Psoas muscle (tissue), 8 donors: ENCODE data around the gene POLD3. TPM values are rescaled to one million over a fixed set of nuclear protein-coding genes. Genes with fewer than 3 reads are reported as not detected.
A peak's percentile ranks its signal among the peaks of the same experiment; 100 is the strongest.

ENCODE experiments used
- ATAC-seq, 4 donors: fragments of 200-7000 bp; cut with Tn5 transposase; one replicate each; pipeline ENCODE4 v1.9.1; 2020; ENCODE audit warnings: moderate library complexity in 3 of 4, mild to moderate bottlenecking in 2 of 4
- DNase-seq, 2 donors: peaks; one replicate each; pipeline ENCODE4 v3.0.0-alpha.2; 2020
- H3K27ac ChIP-seq: fragments of 200-600 bp; one replicate; pipeline ENCODE4 v1.8.0; 2022
- H3K27me3 ChIP-seq, 3 donors: fragments of 200-600 bp in 1 of 3; one replicate each; pipeline versions ENCODE4 v1.6.1 to v1.8.0; 2013 to 2022; ENCODE audit warnings: low read length in 2 of 3, mild to moderate bottlenecking in 2 of 3, moderate library complexity in 1 of 3; ENCODE audit not compliant: insufficient read depth in 3 of 3
- H3K36me3 ChIP-seq, 2 donors: fragments of 200-600 bp in 1 of 2; one replicate each; pipeline versions ENCODE4 v1.6.1 to v1.8.0; 2013 to 2022; ENCODE audit warnings: low read depth in 1 of 2, mild to moderate bottlenecking in 1 of 2, moderate library complexity in 1 of 2; ENCODE audit not compliant: insufficient read depth in 1 of 2
- H3K4me1 ChIP-seq: fragments of 200-600 bp; one replicate; pipeline ENCODE4 v1.8.0; 2022
- H3K4me3 ChIP-seq: fragments of 200-600 bp; one replicate; pipeline ENCODE4 v1.8.0; 2022; ENCODE audit warnings: mild to moderate bottlenecking
- H3K9me3 ChIP-seq: fragments of 200-600 bp; one replicate; pipeline ENCODE4 v1.8.0; 2022
- WGBS, 3 donors: extraction: QIAGEN DNeasy Blood & Tissue Kit; methylation state at CpG; one replicate each; pipeline versions ENCODE4 v1.1.6 to v1.1.7; 2013; 5-methylcytosine and 5-hydroxymethylcytosine counted together
- intact Hi-C, 2 donors: fragments of 100-400 bp; cut with DNase I; formaldehyde crosslinking; loops; one replicate each; pipeline versions ENCODE4 v1.11.0 to v1.14.2; 2022
- polyA plus RNA-seq, 3 donors: library from polyadenylated mRNA; stranded (reverse); fragments of 200-250 nt; gene quantifications; one replicate each; pipeline ENCODE4 v1.2.3, GENCODE V29; 2013
- total RNA-seq, 4 donors: library from RNA; stranded (reverse); fragmentation: NEBNext Ultra II Directional in 2 of 4; extraction: Animal tissue kit (Norgen Biotek cat#: 25700) in 2 of 4; gene quantifications; one replicate each; pipeline versions ENCODE4 v1.2.1 to v1.2.4, GENCODE V29; 2021 to 2023
- TF ChIP-seq, protein P1 (sequence below): fragments of 200-600 bp; IDR thresholded peaks from one replicate; pipeline ENCODE4 v1.8.0; 2022; ENCODE audit warnings: antibody characterized with exemption
- donor health status: healthy with polysubstance abuse.
- donor health status: DM: no; HTN: no; CAD: no; lungs with moderate emphysema.
- donor health status: Bipolar disorder and iron deficiency.
- donor health status: healthy.
- donor health status: DM: yes; HTN: yes; CAD: no.
- donor health status: DM: no; HTN: no; CAD: no.
- donor health status: DM: no; HTN: no; CAD: no.
- donor health status: DM: yes; HTN: yes; CAD: no.

The POLD3 gene
- total and polyA plus RNA-seq, 7 donors = 7.0 to 10.2 (median 7.8) TPM

GRCh38 chr11:74684661-74685060 is 92.3 kb downstream of the POLD3 start:
- ATAC-seq (no peak), DNase-seq (peak in 1 of 2 donors; percentile 11)
- no peaks in the 10 kb centered on the region for H3K9me3 ChIP-seq
- H3K36me3 ChIP-seq = no peaks in the 10 kb centered on the region
- peaks cover 19% of the 10 kb centered on the region for H3K4me1 ChIP-seq
- no peak overlapping the region for H3K4me3 ChIP-seq
- H3K27me3 ChIP-seq = no peaks in the 10 kb centered on the region
- no peak overlapping the region for H3K27ac ChIP-seq
- TF ChIP-seq, protein P1, sequence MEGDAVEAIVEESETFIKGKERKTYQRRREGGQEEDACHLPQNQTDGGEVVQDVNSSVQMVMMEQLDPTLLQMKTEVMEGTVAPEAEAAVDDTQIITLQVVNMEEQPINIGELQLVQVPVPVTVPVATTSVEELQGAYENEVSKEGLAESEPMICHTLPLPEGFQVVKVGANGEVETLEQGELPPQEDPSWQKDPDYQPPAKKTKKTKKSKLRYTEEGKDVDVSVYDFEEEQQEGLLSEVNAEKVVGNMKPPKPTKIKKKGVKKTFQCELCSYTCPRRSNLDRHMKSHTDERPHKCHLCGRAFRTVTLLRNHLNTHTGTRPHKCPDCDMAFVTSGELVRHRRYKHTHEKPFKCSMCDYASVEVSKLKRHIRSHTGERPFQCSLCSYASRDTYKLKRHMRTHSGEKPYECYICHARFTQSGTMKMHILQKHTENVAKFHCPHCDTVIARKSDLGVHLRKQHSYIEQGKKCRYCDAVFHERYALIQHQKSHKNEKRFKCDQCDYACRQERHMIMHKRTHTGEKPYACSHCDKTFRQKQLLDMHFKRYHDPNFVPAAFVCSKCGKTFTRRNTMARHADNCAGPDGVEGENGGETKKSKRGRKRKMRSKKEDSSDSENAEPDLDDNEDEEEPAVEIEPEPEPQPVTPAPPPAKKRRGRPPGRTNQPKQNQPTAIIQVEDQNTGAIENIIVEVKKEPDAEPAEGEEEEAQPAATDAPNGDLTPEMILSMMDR = no peak
- intact Hi-C loops = no loop called here
- WGBS, 3 donors = 69 to 88% (median 84%) methylated on average over 1 of the region's 1 CpG

GRCh38 chr11:74685338-74685737 is 93.0 kb downstream of the POLD3 start:
- Histone ChIP-seq H3K9me3 (no peaks in the 10 kb centered on the region), H3K36me3 (no peaks in the 10 kb centered on the region), H3K27me3 (no peaks in the 10 kb centered on the region), H3K27ac (no peak overlapping the region), H3K4me3 (no peak overlapping the region), H3K4me1 (peaks cover 19% of the 10 kb centered on the region)
- DNase-seq (no peak), ATAC-seq (no peak)
- intact Hi-C loops = no loop called here
- TF ChIP-seq, protein P1 = no peak

DNA sequence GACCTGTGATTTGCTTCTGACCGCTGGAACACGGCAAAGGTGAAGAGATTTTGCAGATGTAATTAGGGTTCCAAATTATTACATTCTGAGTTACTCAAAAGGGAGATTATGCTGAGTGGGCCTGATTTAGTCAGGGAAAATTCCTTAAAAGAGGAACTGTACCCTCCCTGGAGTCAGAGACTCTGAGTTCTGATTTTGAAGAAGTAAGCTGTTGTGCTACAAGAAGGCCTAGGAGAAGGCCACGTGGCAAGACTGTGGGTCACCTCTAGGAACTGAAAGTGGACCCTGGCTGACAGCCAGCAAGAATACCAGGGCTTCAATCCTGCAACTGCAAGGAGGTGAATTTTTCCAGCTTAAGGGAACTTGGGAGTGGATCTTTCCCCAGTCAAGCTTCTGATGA is 93.5 kb downstream of the POLD3 start:
- intact Hi-C loops = no loop called here
- TF ChIP-seq, protein P1 = no peak
- H3K27me3 ChIP-seq = no peaks in the 10 kb centered on the region
- no peaks in the 10 kb centered on the region for H3K9me3 ChIP-seq
- no peak overlapping the region for H3K27ac ChIP-seq
- peak in 1 of 2 donors; percentile 57 for DNase-seq
- H3K4me3 ChIP-seq = no peak overlapping the region
- H3K36me3 ChIP-seq = no peaks in the 10 kb centered on the region
- WGBS, 3 donors = 92 to 94% (median 93%) methylated on average over 3 of the region's 3 CpGs
- ATAC-seq = no peak
- peaks cover 19% of the 10 kb centered on the region for H3K4me1 ChIP-seq

GRCh38 chr11:74686792-74687191 is 94.4 kb downstream of the POLD3 start:
- WGBS, 3 donors = 62 to 84% (median 65%) methylated on average over 4 of the region's 4 CpGs
- Histone ChIP-seq H3K27me3 (no peaks in the 10 kb centered on the region), H3K9me3 (no peaks in the 10 kb centered on the region), H3K27ac (no peak overlapping the region), H3K36me3 (no peaks in the 10 kb centered on the region), H3K4me1 (peaks cover 13% of the 10 kb centered on the region), H3K4me3 (no peak overlapping the region)
- ATAC-seq = no peak
- TF ChIP-seq, protein P1 = no peak
- peak in 1 of 2 donors; percentile 16 for DNase-seq
- intact Hi-C loops = no loop called here
